Nephron (organoid): ENCODE measurements around the gene NOS3.
A peak's percentile ranks its signal among the peaks of the same experiment; 100 is the strongest.

ENCODE experiments used
- H3K27ac Mint-ChIP-seq, 3 experiments: 2 replicates each; pipeline ENCODE4 v1.8.0; 2020; ENCODE audit warnings: mixed read lengths in 3 of 3, mild to moderate bottlenecking in 2 of 3, moderate library complexity in 1 of 3
- H3K27me3 Mint-ChIP-seq: 2 replicates; pipeline ENCODE4 v1.8.0; 2021; ENCODE audit warnings: low read depth, mild to moderate bottlenecking, moderate library complexity, mixed read lengths
- H3K36me3 Mint-ChIP-seq: 2 replicates; pipeline ENCODE4 v1.8.0; 2020; ENCODE audit warnings: low read depth, mixed read lengths
- H3K4me1 Mint-ChIP-seq: 2 replicates; pipeline ENCODE4 v1.8.0; 2020; ENCODE audit warnings: mixed read lengths
- H3K4me3 Mint-ChIP-seq, 3 experiments: 2 replicates each; pipeline ENCODE4 v1.8.0; 2020; ENCODE audit warnings: mild to moderate bottlenecking in 3 of 3, mixed read lengths in 3 of 3, moderate library complexity in 2 of 3
- H3K9me3 Mint-ChIP-seq: 2 replicates; pipeline ENCODE4 v1.8.0; 2020; ENCODE audit warnings: mixed read lengths
- CTCF ChIP-seq, 3 experiments: fragments of 200-600 bp; sonication (generic); IDR thresholded peaks; one replicate each; pipeline ENCODE4 v1.5.0; 2021; ENCODE audit warnings: antibody characterized with exemption in 3 of 3; ENCODE audit not compliant: unreplicated experiment in 3 of 3

Gene NOS3

GRCh38 chr7:150944066-150945042 lies 46.5 kb upstream of the NOS3 start:
- Mint-ChIP-seq H3K27ac (peak overlapping the region in 2 of 3 experiments; percentile 31 to 78), H3K27me3 (no peaks in the 10 kb centered on the region), H3K4me1 (peaks cover 26% of the 10 kb centered on the region), H3K4me3 (no peak overlapping the region), H3K9me3 (no peaks in the 10 kb centered on the region), H3K36me3 (peaks cover 1% of the 10 kb centered on the region)
- TF ChIP-seq CTCF (IDR thresholded peaks at IDR 0.05; ENCODE audit: unreplicated experiment in 3 of 3): no peak

- Mint-ChIP-seq H3K27ac (peak overlapping the region; percentile 78 to 90 (median 89)), H3K9me3 (no peaks in the 10 kb centered on the region), H3K4me1 (peaks cover 27% of the 10 kb centered on the region), H3K4me3 (peak overlapping the region; percentile 21 to 59 (median 48)), H3K27me3 (no peaks in the 10 kb centered on the region), H3K36me3 (peaks cover 4% of the 10 kb centered on the region)
- no peak for TF ChIP-seq CTCF (IDR thresholded peaks at IDR 0.05; ENCODE audit: unreplicated experiment in 3 of 3)
Measured at GRCh38 chr7:150945171-150945852, 45.5 kb upstream of the NOS3 start.

GRCh38 chr7:150945853-150946420 lies 44.9 kb upstream of the NOS3 start:
- H3K9me3 Mint-ChIP-seq: no peaks in the 10 kb centered on the region
- H3K4me3 Mint-ChIP-seq: peak overlapping the region; percentile 21 to 59 (median 48)
- no peak for TF ChIP-seq CTCF (IDR thresholded peaks at IDR 0.05; ENCODE audit: unreplicated experiment in 3 of 3)
- peak overlapping the region; percentile 78 to 90 (median 89) for H3K27ac Mint-ChIP-seq
- H3K4me1 Mint-ChIP-seq: peaks cover 23% of the 10 kb centered on the region
- no peaks in the 10 kb centered on the region for H3K27me3 Mint-ChIP-seq
- peaks cover 4% of the 10 kb centered on the region for H3K36me3 Mint-ChIP-seq

- Mint-ChIP-seq H3K27ac (peak overlapping the region; percentile 16 to 78 (median 50)), H3K36me3 (peaks cover 8% of the 10 kb centered on the region), H3K4me3 (peak overlapping the region in 2 of 3 experiments; percentile 40 to 66), H3K9me3 (no peaks in the 10 kb centered on the region), H3K27me3 (no peaks in the 10 kb centered on the region), H3K4me1 (peaks cover 23% of the 10 kb centered on the region)
- no peak for TF ChIP-seq CTCF (IDR thresholded peaks at IDR 0.05; ENCODE audit: unreplicated experiment in 3 of 3)
Measured at GRCh38 chr7:150946421-150947240, 44.2 kb upstream of the NOS3 start.

- Mint-ChIP-seq H3K9me3 (no peaks in the 10 kb centered on the region), H3K4me3 (no peak overlapping the region), H3K36me3 (peaks cover 9% of the 10 kb centered on the region), H3K27me3 (no peaks in the 10 kb centered on the region), H3K4me1 (peaks cover 23% of the 10 kb centered on the region), H3K27ac (no peak overlapping the region)
- no peak for TF ChIP-seq CTCF (IDR thresholded peaks at IDR 0.05; ENCODE audit: unreplicated experiment in 3 of 3)
Measured at GRCh38 chr7:150947241-150947745, 43.5 kb upstream of the NOS3 start.
